HEK293 (cell line): Measurements from ENCODE around the gene CISH.

ENCODE experiments used
- BCL11B ChIP-seq: fragments of 450-650 bp; formaldehyde crosslinking; IDR thresholded peaks from 2 replicates; pipeline ENCODE4 v1.5.1; 2016; ENCODE audit warnings: low read depth, missing biosample characterization, missing genetic modification characterization
- CTCF ChIP-seq: fragments of 450-650 bp; formaldehyde crosslinking; IDR thresholded peaks from 2 replicates; pipeline ENCODE4 v1.5.1; 2016; ENCODE audit warnings: missing biosample characterization, missing genetic modification characterization
- GLIS2 ChIP-seq: fragments of 450-650 bp; formaldehyde crosslinking; IDR thresholded peaks from 2 replicates; pipeline ENCODE4 v1.5.1; 2016; ENCODE audit warnings: missing biosample characterization, missing genetic modification characterization
- HOXD13 ChIP-seq: sonication (generic); formaldehyde crosslinking; IDR thresholded peaks from 2 replicates; pipeline ENCODE4 v1.8.0; 2022; ENCODE audit warnings: missing genetic modification reagents, borderline replicate concordance
- KLF8 ChIP-seq: fragments of 450-650 bp; formaldehyde crosslinking; IDR thresholded peaks from 2 replicates; pipeline ENCODE4 v1.5.1; 2016; ENCODE audit warnings: missing biosample characterization, missing genetic modification characterization
- MEIS1 ChIP-seq: sonication (generic); formaldehyde crosslinking; IDR thresholded peaks from 2 replicates; pipeline ENCODE4 v1.8.1; 2022; ENCODE audit warnings: missing genetic modification reagents, mild to moderate bottlenecking, borderline replicate concordance
- PRDM4 ChIP-seq: fragments of 450-650 bp; formaldehyde crosslinking; IDR thresholded peaks from 2 replicates; pipeline ENCODE4 v1.5.1; 2017; ENCODE audit warnings: missing biosample characterization, missing genetic modification characterization
- RBAK ChIP-seq: fragments of 450-650 bp; formaldehyde crosslinking; IDR thresholded peaks from 2 replicates; pipeline ENCODE4 v1.5.1; 2016; ENCODE audit warnings: missing biosample characterization, missing genetic modification characterization
- REPIN1 ChIP-seq: fragments of 450-650 bp; formaldehyde crosslinking; IDR thresholded peaks from 2 replicates; pipeline ENCODE4 v1.5.1; 2017; ENCODE audit warnings: missing biosample characterization, missing genetic modification characterization, low read depth
- SALL2 ChIP-seq: fragments of 450-650 bp; formaldehyde crosslinking; IDR thresholded peaks from 2 replicates; pipeline ENCODE4 v1.5.0; 2017; ENCODE audit warnings: missing biosample characterization, mild to moderate bottlenecking, missing genetic modification characterization, borderline replicate concordance
- SCRT2 ChIP-seq: fragments of 450-650 bp; formaldehyde crosslinking; IDR thresholded peaks from 2 replicates; pipeline ENCODE4 v1.5.1; 2016; ENCODE audit warnings: missing biosample characterization, missing genetic modification characterization
- YY2 ChIP-seq: fragments of 450-650 bp; formaldehyde crosslinking; IDR thresholded peaks from 2 replicates; pipeline ENCODE4 v1.5.1; 2016; ENCODE audit warnings: missing biosample characterization, missing genetic modification characterization
- ZFP41 ChIP-seq: fragments of 450-650 bp; formaldehyde crosslinking; IDR thresholded peaks from 2 replicates; pipeline ENCODE4 v1.5.1; 2016; ENCODE audit warnings: missing biosample characterization, missing genetic modification characterization, borderline replicate concordance
- ZNF10 ChIP-seq: fragments of 450-650 bp; formaldehyde crosslinking; IDR thresholded peaks from 2 replicates; pipeline ENCODE4 v1.5.1; 2017; ENCODE audit warnings: missing biosample characterization, missing genetic modification characterization
- ZNF2 ChIP-seq: fragments of 450-650 bp; formaldehyde crosslinking; IDR thresholded peaks from 2 replicates; pipeline ENCODE4 v1.5.1; 2016; ENCODE audit warnings: missing biosample characterization, missing genetic modification characterization
- ZNF24 ChIP-seq: fragments of 450-650 bp; formaldehyde crosslinking; IDR thresholded peaks from 2 replicates; pipeline ENCODE4 v1.5.1; 2016; ENCODE audit warnings: missing biosample characterization, missing genetic modification characterization
- ZNF274 ChIP-seq, 2 experiments: fragments of 200-500 bp in 1 of 2; fragments of 450-650 bp in 1 of 2; sonication (Bioruptor generic) in 1 of 2; formaldehyde crosslinking in 1 of 2; IDR thresholded peaks; 2 replicates each; pipeline versions ENCODE4 v1.5.1 to v1.6.1; 2014 to 2016; ENCODE audit warnings: borderline replicate concordance in 1 of 2, inconsistent platforms in 1 of 2, low read length in 1 of 2, missing biosample characterization in 1 of 2, missing genetic modification characterization in 1 of 2
- ZNF292 ChIP-seq: fragments of 450-650 bp; formaldehyde crosslinking; IDR thresholded peaks from 2 replicates; pipeline ENCODE4 v1.5.1; 2016; ENCODE audit warnings: low read depth, missing biosample characterization, missing genetic modification characterization, borderline replicate concordance
- ZNF335 ChIP-seq: fragments of 450-650 bp; formaldehyde crosslinking; conservative IDR thresholded peaks from 2 replicates; pipeline ENCODE4 v1.5.1; 2016; ENCODE audit warnings: missing biosample characterization, missing genetic modification characterization
- ZNF37A ChIP-seq: fragments of 450-650 bp; IDR thresholded peaks from 2 replicates; pipeline ENCODE4 v1.5.1; 2018; ENCODE audit warnings: missing biosample characterization, missing genetic modification characterization
- ZNF423 ChIP-seq: fragments of 450-650 bp; formaldehyde crosslinking; IDR thresholded peaks from 2 replicates; pipeline ENCODE4 v1.5.1; 2016; ENCODE audit warnings: missing biosample characterization, missing genetic modification characterization
- ZNF449 ChIP-seq: fragments of 450-650 bp; formaldehyde crosslinking; IDR thresholded peaks from 2 replicates; pipeline ENCODE4 v1.5.1; 2017; ENCODE audit warnings: missing biosample characterization, mild to moderate bottlenecking, missing genetic modification characterization, moderate library complexity
- ZNF488 ChIP-seq: fragments of 450-650 bp; formaldehyde crosslinking; IDR thresholded peaks from 2 replicates; pipeline ENCODE4 v1.5.1; 2016; ENCODE audit warnings: missing biosample characterization, missing genetic modification characterization
- ZNF549 ChIP-seq: fragments of 450-650 bp; IDR thresholded peaks from 2 replicates; pipeline ENCODE4 v1.5.1; 2018; ENCODE audit warnings: missing biosample characterization, missing genetic modification characterization, mild to moderate bottlenecking, inconsistent platforms, moderate library complexity
- ZNF561 ChIP-seq: fragments of 450-650 bp; IDR thresholded peaks from 2 replicates; pipeline ENCODE4 v1.5.1; 2018; ENCODE audit warnings: missing biosample characterization, missing genetic modification characterization, borderline replicate concordance
- ZNF600 ChIP-seq: fragments of 450-650 bp; formaldehyde crosslinking; IDR thresholded peaks from 2 replicates; pipeline ENCODE4 v1.5.1; 2016; ENCODE audit warnings: missing biosample characterization, missing genetic modification characterization
- ZNF777 ChIP-seq: fragments of 450-650 bp; formaldehyde crosslinking; IDR thresholded peaks from 2 replicates; pipeline ENCODE4 v1.5.1; 2017; ENCODE audit warnings: missing biosample characterization, missing genetic modification characterization, borderline replicate concordance
- ZSCAN4 ChIP-seq: fragments of 450-650 bp; formaldehyde crosslinking; IDR thresholded peaks from 2 replicates; pipeline ENCODE4 v1.5.1; 2017; ENCODE audit warnings: missing biosample characterization, missing genetic modification characterization
- ZSCAN5A ChIP-seq: fragments of 450-650 bp; formaldehyde crosslinking; IDR thresholded peaks from 2 replicates; pipeline ENCODE4 v1.5.1; 2016; ENCODE audit warnings: missing biosample characterization, missing genetic modification characterization

Gene CISH

GRCh38 chr3:50616770-50617095, 5.2 kb upstream of the CISH start (continued):
- TF ChIP-seq PRDM4 (peak; percentile 82), ZNF10 (tag by site-specific recombination) (no peak), ZNF449 (tag by site-specific recombination) (no peak), BCL11B (tag by site-specific recombination) (no peak), SALL2 (tag by site-specific recombination) (no peak), ZNF274 (IDR thresholded peaks at IDR 0.05; ENCODE audit: low read length) (no peak), ZNF274 (tag by site-specific recombination; IDR thresholded peaks at IDR 0.05; ENCODE audit: borderline replicate concordance) (no peak), HOXD13 (CRISPR knock-in tag) (no peak), ZNF423 (tag by site-specific recombination) (no peak), YY2 (tag by site-specific recombination) (no peak), ZNF37A (no peak), RBAK (no peak), ZNF24 (tag by site-specific recombination) (no peak), ZNF549 (no peak), ZNF335 (peak; percentile 48; the same call in 1 of the 2 replicates), ZFP41 (tag by site-specific recombination) (no peak), CTCF (tag by site-specific recombination) (no peak), ZNF488 (no peak), MEIS1 (CRISPR knock-in tag) (no peak), ZNF292 (tag by site-specific recombination) (no peak), ZNF777 (no peak), KLF8 (tag by site-specific recombination) (no peak), SCRT2 (tag by site-specific recombination) (no peak), ZSCAN5A (tag by site-specific recombination) (no peak), REPIN1 (no peak), GLIS2 (tag by site-specific recombination) (peak; percentile 53), ZNF561 (tag by site-specific recombination) (no peak), ZNF600 (tag by site-specific recombination) (peak; percentile 46; the same call in 1 of the 2 replicates), ZNF2 (tag by site-specific recombination) (no peak), ZSCAN4 (tag by site-specific recombination) (no peak)
